ENCODE measurements around the gene HES4.

Gene HES4

GRCh38 chr1:959731-960362, 40.0 kb downstream of the HES4 start:
- TF ChIP-seq, protein P1, sequence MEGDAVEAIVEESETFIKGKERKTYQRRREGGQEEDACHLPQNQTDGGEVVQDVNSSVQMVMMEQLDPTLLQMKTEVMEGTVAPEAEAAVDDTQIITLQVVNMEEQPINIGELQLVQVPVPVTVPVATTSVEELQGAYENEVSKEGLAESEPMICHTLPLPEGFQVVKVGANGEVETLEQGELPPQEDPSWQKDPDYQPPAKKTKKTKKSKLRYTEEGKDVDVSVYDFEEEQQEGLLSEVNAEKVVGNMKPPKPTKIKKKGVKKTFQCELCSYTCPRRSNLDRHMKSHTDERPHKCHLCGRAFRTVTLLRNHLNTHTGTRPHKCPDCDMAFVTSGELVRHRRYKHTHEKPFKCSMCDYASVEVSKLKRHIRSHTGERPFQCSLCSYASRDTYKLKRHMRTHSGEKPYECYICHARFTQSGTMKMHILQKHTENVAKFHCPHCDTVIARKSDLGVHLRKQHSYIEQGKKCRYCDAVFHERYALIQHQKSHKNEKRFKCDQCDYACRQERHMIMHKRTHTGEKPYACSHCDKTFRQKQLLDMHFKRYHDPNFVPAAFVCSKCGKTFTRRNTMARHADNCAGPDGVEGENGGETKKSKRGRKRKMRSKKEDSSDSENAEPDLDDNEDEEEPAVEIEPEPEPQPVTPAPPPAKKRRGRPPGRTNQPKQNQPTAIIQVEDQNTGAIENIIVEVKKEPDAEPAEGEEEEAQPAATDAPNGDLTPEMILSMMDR (IDR thresholded peaks at IDR 0.05; ENCODE audit: extremely low read depth, insufficient read depth, missing control alignments) = no peak
- no peak for DNase-seq (ENCODE audit: low spot score)
- in situ Hi-C loops (cut with MboI; ENCODE audit: low pct_unique_long_range_greater_than_20kb, low sequenced_read_pairs, unreplicated experiment) = no loop called here

- peak; percentile 98 for DNase-seq (ENCODE audit: low spot score)
- TF ChIP-seq, protein P1 (IDR thresholded peaks at IDR 0.05; ENCODE audit: extremely low read depth, insufficient read depth, missing control alignments) = no peak
- in situ Hi-C loops (cut with MboI; ENCODE audit: low pct_unique_long_range_greater_than_20kb, low sequenced_read_pairs, unreplicated experiment) = no loop called here
These were observed 40.8 kb downstream of the HES4 start, which contains the start of gene NOC2L for GRCh38 chr1:958823-959730. NOC2L (minus strand) TSS chr1:959256; CDS start chr1:959240, 16 bp downstream.

DNA sequence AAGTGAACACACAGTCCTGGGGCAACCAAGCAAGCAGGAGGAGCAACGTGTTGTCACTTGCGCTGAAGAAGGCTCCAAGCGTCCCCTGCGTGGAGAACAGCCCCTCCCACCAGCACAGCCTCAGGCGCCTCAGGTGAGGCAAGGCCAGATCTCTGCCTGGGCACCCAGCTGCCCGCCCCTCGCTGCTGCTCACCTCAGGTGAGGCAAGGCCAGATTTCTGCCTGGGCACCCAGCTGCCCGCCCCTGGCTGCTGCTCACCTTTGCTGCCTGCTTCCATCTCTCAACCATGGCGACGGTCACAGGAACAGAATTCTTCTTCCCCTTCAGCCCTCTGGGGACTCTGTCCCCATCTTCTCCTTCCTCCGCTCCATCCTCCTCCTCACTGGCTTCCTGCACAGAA, 43.3 kb downstream of the HES4 start:
- in situ Hi-C loops (cut with MboI; ENCODE audit: low pct_unique_long_range_greater_than_20kb, low sequenced_read_pairs, unreplicated experiment) = no loop called here
- TF ChIP-seq, protein P1 (IDR thresholded peaks at IDR 0.05; ENCODE audit: extremely low read depth, insufficient read depth, missing control alignments) = no peak
- no peak for DNase-seq (ENCODE audit: low spot score)

DNA sequence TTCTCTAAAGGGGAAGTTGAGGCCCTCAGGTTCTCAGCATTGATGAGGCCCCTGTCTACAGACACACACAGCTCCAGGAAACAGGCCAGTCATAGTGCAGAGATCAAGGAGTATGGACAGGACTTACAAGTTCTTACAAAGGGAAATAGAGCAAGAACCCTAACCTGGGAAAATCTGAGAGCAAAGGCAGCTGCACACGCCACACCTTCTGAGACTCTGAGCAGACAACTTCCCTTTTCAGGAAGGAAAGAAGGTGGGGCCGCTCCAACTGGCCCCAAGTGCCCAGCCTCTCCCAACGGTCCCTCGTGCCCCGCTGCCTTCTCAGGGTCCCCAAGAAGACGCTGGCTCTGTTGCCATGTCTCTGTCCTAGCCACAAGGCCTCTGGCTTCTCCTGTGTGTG, 44.4 kb downstream of the HES4 start:
- no peak for DNase-seq (ENCODE audit: low spot score)
- TF ChIP-seq, protein P1 (IDR thresholded peaks at IDR 0.05; ENCODE audit: extremely low read depth, insufficient read depth, missing control alignments) = no peak
- in situ Hi-C loops (cut with MboI; ENCODE audit: low pct_unique_long_range_greater_than_20kb, low sequenced_read_pairs, unreplicated experiment) = no loop called here

GRCh38 chr1:954927-955326, 45.0 kb downstream of the HES4 start:
- TF ChIP-seq, protein P1 (IDR thresholded peaks at IDR 0.05; ENCODE audit: extremely low read depth, insufficient read depth, missing control alignments) = no peak
- DNase-seq (ENCODE audit: low spot score) = no peak
- in situ Hi-C loops (cut with MboI; ENCODE audit: low pct_unique_long_range_greater_than_20kb, low sequenced_read_pairs, unreplicated experiment) = no loop called here

GRCh38 chr1:953524-954320, 46.2 kb downstream of the HES4 start:
- in situ Hi-C loops (cut with MboI; ENCODE audit: low pct_unique_long_range_greater_than_20kb, low sequenced_read_pairs, unreplicated experiment) = no loop called here
- TF ChIP-seq, protein P1 (IDR thresholded peaks at IDR 0.05; ENCODE audit: extremely low read depth, insufficient read depth, missing control alignments) = no peak
- no peak for DNase-seq (ENCODE audit: low spot score)
